ENCODE measurements around the gene KCNT1.

Gene KCNT1

DNA sequence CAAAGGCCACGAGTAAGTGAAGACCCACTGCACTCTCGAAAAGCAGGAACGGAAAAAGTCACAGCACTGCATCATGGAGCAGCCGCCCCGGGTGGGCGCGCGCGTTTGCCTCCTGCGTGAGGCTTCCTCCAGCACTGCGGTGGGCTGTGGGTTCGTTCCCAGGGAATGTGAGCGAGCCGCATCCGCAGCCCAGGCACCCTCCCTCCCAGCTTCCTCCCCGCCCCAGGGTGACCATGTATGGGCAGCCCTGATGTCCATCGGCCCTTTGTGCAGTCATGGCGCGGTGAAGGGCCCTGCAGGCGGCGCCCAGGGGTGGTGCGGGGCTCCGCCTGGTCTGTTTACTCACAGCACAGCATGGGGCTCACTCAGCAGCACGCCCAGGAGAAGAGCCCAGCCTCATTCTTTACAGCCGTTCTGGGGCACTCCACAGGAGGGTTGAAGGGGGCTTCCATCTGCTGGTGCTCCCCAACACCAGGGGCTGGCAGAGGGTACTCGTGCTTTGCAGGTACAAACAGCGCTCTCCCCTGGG lies 32.7 kb downstream of the KCNT1 start:
- H3K27me3 ChIP-seq (ENCODE audit: control insufficient read depth, insufficient read depth, low read length), result no peaks in the 10 kb centered on the region
- no peak overlapping the region for H3K9ac ChIP-seq (ENCODE audit: low read depth, low read length)
- H3K4me1 ChIP-seq (ENCODE audit: control insufficient read depth, insufficient read depth, low read length), result no peaks in the 10 kb centered on the region
- no peak overlapping the region for H3K4me3 ChIP-seq (ENCODE audit: low read depth, low read length)
- H3K36me3 ChIP-seq (ENCODE audit: control insufficient read depth, insufficient read depth, low read length), result no peaks in the 10 kb centered on the region
- H3K9me3 ChIP-seq (ENCODE audit: control insufficient read depth, insufficient read depth, low read length), result peaks cover 4% of the 10 kb centered on the region

DNA sequence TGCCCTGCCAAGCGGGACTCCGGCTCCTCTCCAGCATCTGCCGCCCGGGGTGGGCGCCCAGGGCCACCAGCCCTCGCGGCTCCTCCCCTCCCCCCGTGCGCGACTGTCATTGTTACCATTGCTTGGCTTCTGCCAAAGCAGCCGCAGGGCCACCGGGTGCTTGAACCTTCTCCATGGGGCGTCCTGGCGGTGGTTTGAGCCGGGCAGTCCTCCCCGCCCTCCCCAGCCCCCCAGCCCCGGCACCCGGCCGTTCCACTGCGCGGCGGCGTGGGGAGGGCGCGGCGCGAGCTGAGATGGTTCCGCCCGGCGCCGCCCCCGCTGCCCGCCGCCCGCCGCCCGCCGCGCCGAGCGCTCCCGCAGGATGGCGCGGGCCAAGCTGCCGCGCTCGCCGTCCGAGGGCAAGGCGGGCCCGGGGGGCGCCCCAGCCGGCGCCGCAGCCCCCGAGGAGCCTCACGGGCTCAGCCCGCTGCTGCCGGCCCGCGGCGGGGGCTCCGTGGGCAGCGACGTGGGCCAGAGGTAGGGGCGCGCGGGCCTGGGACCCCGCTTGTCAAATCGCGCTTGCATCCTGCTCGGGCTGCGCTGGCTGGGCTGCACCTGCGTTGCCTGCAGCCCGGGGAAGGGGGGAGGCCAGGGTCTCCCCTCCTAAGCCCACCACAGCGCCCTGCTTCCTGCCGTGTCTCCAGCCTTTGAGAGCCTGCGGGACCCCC lies 34.4 kb downstream of the KCNT1 start:
- H3K4me3 ChIP-seq (ENCODE audit: low read depth, low read length), result no peak overlapping the region
- no peaks in the 10 kb centered on the region for H3K27me3 ChIP-seq (ENCODE audit: control insufficient read depth, insufficient read depth, low read length)
- no peak overlapping the region for H3K9ac ChIP-seq (ENCODE audit: low read depth, low read length)
- no peaks in the 10 kb centered on the region for H3K36me3 ChIP-seq (ENCODE audit: control insufficient read depth, insufficient read depth, low read length)
- peaks cover 4% of the 10 kb centered on the region for H3K9me3 ChIP-seq (ENCODE audit: control insufficient read depth, insufficient read depth, low read length)
- no peaks in the 10 kb centered on the region for H3K4me1 ChIP-seq (ENCODE audit: control insufficient read depth, insufficient read depth, low read length)

DNA sequence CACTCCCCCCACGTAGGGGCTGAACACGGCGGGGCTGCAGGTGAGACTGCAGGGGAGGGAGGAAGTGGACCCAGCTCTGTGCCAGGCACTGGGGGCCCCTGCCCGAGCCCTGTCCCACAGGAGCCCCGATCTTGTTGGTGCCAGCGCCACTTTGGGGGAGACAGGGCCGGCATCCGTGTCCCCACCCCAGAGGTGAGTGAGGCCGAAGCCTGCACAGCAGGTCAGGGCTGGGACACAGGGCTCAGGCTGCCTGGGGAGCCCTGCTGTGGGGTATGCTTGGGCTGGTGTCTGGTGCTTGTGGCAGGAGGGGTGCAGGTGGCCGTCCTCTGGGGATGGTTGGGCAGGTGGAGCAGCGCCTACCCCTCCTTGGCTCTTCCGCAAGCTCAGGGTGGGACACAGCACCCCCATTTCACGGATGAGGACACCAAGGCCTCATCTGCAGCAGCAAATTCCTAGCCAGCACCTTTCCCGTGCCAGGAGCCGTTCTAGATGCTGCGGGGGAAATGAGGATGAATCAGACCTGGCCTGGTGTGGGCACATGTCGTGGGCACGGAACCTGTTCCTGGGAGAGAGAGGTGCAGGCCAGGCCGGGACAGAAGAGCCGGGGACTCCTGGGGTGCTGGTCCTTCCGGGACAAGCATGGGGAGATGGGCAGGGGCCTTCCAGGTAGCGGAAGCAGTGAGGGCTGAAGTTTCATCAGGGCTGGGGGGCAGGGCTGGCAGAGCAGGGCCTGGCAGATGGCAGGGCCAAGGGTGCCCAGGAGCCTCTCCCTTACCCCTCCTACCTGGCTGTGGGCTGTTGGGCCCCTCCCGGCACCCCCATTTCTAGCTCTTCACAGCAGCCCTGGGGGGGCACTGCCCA lies 35.2 kb downstream of the KCNT1 start:
- peaks cover 4% of the 10 kb centered on the region for H3K9me3 ChIP-seq (ENCODE audit: control insufficient read depth, insufficient read depth, low read length)
- no peaks in the 10 kb centered on the region for H3K36me3 ChIP-seq (ENCODE audit: control insufficient read depth, insufficient read depth, low read length)
- no peaks in the 10 kb centered on the region for H3K27me3 ChIP-seq (ENCODE audit: control insufficient read depth, insufficient read depth, low read length)
- H3K4me1 ChIP-seq (ENCODE audit: control insufficient read depth, insufficient read depth, low read length), result no peaks in the 10 kb centered on the region
- H3K9ac ChIP-seq (ENCODE audit: low read depth, low read length), result no peak overlapping the region
- no peak overlapping the region for H3K4me3 ChIP-seq (ENCODE audit: low read depth, low read length)

DNA sequence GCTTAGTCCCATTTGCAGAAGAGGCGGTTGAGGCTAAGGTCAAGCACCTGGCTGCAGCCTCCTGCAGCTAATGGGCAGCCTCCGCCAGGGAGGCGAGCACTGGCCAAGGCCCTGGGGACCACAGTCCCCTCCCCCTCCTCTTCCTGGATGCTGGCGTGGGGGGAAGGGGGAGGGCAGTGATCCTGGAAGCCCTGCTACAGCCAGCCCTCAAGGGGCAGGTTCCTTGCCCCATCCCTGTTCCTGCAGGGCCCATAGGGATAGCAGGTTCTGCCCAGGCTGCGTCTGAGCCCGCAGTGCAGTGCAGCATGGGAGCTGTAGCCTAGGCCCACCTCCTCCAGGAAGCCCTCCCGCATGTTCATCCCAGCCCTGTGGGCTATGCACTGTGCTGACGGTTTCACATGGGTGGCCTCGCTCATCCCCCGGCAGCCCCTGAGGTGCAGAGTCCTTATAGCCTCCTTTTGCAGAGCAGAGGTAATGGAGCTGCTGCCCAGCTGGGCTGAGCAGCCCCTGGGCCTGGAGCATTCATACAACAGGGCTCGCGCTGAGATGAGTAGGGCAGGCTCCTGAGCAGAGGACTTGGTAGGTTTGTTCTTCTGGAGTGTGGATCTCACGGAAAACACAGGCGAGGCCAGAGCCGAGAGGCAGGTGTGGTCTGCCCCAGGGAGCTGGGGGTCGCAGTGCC lies 36.0 kb downstream of the KCNT1 start:
- H3K4me3 ChIP-seq (ENCODE audit: low read depth, low read length), result no peak overlapping the region
- H3K9ac ChIP-seq (ENCODE audit: low read depth, low read length), result no peak overlapping the region
- no peaks in the 10 kb centered on the region for H3K27me3 ChIP-seq (ENCODE audit: control insufficient read depth, insufficient read depth, low read length)
- H3K36me3 ChIP-seq (ENCODE audit: control insufficient read depth, insufficient read depth, low read length), result no peaks in the 10 kb centered on the region
- H3K9me3 ChIP-seq (ENCODE audit: control insufficient read depth, insufficient read depth, low read length), result no peaks in the 10 kb centered on the region
- no peaks in the 10 kb centered on the region for H3K4me1 ChIP-seq (ENCODE audit: control insufficient read depth, insufficient read depth, low read length)

DNA sequence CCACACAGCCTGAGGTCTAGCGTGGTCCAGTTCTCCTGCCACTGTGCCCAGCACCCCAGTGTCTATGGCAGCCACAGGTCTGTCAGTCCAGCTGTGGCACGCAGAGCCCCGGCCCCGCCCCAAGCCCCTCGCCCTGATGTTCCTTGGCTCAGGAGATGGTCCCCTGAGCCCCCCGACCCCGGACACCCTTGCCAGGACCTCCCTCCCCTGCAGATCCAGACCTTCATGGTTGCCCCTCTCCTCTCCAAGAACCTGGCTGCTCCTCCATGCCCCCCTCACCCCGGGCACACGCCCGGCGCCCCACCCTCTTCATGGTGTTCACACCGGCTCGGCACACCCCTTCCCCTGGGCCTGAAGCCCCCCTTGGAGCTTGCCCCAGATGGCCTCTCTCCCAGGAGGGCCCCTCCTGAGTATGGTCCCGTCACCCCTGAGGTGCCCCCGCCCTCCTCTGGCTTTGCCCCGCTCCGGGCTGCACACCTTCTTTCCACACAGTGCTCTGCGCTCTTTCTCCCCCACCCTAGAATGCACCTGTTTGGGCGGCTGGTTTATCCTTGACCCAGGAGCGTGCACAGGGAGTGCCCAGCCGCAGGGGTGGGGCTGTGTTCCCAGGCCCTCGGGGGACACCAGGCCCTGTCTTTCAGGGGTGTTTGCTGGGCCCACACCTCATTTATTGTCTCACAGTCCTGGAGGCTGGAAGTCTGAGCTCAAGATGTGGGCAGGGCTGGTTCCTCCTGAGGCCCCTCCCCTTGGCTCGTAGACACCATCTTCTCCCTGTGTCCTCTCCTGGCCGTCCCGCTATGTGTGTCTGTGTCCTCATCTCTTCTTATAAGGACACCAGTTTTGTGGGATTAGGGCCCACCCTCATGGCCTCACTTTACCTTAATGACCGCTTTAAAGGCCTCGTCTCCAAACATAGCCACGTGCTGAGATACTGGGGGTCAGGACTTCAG lies 37.6 kb downstream of the KCNT1 start:
- Histone ChIP-seq H3K4me3 (ENCODE audit: low read depth, low read length) (no peak overlapping the region), H3K36me3 (ENCODE audit: control insufficient read depth, insufficient read depth, low read length) (no peaks in the 10 kb centered on the region), H3K9me3 (ENCODE audit: control insufficient read depth, insufficient read depth, low read length) (no peaks in the 10 kb centered on the region), H3K27me3 (ENCODE audit: control insufficient read depth, insufficient read depth, low read length) (no peaks in the 10 kb centered on the region), H3K4me1 (ENCODE audit: control insufficient read depth, insufficient read depth, low read length) (no peaks in the 10 kb centered on the region), H3K9ac (ENCODE audit: low read depth, low read length) (no peak overlapping the region)

DNA sequence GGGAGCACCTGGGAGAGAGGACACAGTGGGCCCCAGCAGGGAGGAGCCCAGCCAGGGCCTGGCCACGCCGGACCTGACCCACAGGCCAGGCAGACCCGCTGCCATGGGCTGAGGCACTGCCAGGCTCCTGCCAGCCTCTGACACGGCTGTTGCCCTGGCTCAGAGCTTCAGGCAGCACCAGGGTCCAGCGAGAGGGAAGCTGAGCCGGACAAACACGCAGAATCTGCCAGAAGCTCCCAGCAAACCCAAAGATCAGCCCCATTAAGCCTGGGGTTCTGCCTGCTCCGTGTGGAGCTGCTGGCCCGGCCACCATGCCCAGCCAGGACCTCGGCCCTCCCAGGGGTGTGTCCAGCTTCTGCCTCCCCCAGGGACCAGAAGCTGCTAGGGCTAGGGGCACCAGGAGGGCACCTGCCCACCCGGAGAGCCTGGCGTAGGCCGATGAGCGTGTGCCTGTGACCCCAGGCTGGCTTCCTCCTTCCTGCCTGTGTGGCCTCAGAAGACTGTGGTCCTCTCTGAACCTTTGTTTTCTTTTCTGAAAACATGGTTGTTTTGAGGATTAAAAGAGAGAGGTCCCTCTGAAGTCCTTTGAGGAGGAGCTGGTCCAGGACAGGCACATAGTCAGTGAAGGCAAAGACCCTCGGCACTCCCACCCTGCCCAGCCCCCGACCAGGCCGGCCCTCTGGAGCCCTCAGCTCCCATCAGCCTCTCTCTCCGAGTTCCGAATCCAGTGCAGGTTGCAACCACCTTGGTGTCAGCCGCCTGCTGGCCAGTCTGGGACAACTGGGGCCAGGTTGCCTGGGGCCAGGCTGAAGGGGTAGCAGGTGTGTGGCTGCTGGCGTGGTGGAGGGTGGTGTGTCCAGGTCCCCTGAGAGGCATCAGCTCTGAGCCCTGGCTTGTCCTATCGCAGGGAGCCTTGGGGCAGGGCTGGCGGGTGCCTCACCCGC lies 39.6 kb downstream of the KCNT1 start:
- Histone ChIP-seq H3K4me1 (ENCODE audit: control insufficient read depth, insufficient read depth, low read length) (no peaks in the 10 kb centered on the region), H3K36me3 (ENCODE audit: control insufficient read depth, insufficient read depth, low read length) (no peaks in the 10 kb centered on the region), H3K4me3 (ENCODE audit: low read depth, low read length) (no peak overlapping the region), H3K9ac (ENCODE audit: low read depth, low read length) (no peak overlapping the region), H3K9me3 (ENCODE audit: control insufficient read depth, insufficient read depth, low read length) (no peaks in the 10 kb centered on the region), H3K27me3 (ENCODE audit: control insufficient read depth, insufficient read depth, low read length) (no peaks in the 10 kb centered on the region)

DNA sequence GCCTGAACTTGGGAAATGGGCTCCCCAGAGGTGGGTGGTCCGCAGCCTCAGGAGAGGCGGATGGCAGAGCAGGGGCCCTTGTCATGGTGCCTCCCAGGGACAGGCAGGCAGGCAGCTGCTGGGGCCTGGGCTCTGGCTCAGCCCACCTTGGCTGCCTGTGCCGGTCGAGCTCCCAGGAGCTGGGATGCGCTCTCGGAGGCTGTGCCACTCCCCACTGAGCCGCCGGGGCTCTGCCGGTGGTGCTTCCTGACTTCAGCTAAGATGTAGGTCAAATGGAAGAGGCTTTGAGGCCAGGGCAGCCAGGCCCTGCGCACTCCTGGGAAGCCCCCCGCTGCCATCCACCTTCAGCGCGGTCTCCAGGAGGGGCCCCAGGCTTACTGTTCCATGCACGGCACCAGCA lies 41.0 kb downstream of the KCNT1 start:
- Histone ChIP-seq H3K4me3 (ENCODE audit: low read depth, low read length) (no peak overlapping the region), H3K36me3 (ENCODE audit: control insufficient read depth, insufficient read depth, low read length) (no peaks in the 10 kb centered on the region), H3K4me1 (ENCODE audit: control insufficient read depth, insufficient read depth, low read length) (no peaks in the 10 kb centered on the region), H3K27me3 (ENCODE audit: control insufficient read depth, insufficient read depth, low read length) (no peaks in the 10 kb centered on the region), H3K9me3 (ENCODE audit: control insufficient read depth, insufficient read depth, low read length) (no peaks in the 10 kb centered on the region), H3K9ac (ENCODE audit: low read depth, low read length) (no peak overlapping the region)

DNA sequence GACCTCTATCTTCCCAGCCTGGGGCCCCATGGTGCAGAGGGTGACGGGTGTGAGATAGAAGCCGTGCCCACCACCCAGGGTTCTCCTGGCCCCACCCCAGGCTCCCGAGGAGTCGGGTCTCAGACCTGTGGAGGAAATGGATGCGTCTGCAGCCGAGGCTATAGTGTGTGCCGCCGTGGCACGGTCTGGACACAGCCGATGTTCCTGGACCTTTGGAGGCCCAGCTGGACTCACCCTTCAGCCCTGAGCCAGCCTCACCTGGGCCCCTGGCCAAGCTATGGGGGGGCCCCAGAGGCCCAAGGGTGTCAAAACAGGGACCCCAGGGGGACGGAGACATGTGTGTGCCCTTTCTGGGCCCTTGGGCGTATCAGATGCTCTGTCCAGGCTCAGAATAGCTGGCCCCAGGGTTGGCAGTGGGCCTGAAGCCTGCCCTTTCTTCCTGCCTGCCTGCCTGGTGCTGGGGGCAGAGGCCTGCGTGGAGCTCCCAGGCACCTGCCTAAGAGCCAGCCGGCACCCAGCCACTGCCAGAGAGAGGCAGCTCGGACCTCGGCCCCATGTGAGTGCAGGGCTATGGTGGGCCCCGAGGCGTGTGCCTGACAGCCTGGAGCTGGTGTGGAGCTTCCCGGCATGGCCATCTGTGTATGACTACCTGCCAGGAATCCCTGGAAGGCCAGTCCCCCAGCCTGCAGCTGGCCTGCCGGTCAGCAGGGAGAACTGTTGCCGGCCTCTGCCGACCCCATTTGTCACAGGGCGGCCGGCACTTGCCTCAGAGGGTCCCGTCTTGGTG lies 41.8 kb downstream of the KCNT1 start:
- H3K9ac ChIP-seq (ENCODE audit: low read depth, low read length), result no peak overlapping the region
- no peaks in the 10 kb centered on the region for H3K4me1 ChIP-seq (ENCODE audit: control insufficient read depth, insufficient read depth, low read length)
- no peaks in the 10 kb centered on the region for H3K27me3 ChIP-seq (ENCODE audit: control insufficient read depth, insufficient read depth, low read length)
- no peaks in the 10 kb centered on the region for H3K36me3 ChIP-seq (ENCODE audit: control insufficient read depth, insufficient read depth, low read length)
- no peak overlapping the region for H3K4me3 ChIP-seq (ENCODE audit: low read depth, low read length)
- no peaks in the 10 kb centered on the region for H3K9me3 ChIP-seq (ENCODE audit: control insufficient read depth, insufficient read depth, low read length)

DNA sequence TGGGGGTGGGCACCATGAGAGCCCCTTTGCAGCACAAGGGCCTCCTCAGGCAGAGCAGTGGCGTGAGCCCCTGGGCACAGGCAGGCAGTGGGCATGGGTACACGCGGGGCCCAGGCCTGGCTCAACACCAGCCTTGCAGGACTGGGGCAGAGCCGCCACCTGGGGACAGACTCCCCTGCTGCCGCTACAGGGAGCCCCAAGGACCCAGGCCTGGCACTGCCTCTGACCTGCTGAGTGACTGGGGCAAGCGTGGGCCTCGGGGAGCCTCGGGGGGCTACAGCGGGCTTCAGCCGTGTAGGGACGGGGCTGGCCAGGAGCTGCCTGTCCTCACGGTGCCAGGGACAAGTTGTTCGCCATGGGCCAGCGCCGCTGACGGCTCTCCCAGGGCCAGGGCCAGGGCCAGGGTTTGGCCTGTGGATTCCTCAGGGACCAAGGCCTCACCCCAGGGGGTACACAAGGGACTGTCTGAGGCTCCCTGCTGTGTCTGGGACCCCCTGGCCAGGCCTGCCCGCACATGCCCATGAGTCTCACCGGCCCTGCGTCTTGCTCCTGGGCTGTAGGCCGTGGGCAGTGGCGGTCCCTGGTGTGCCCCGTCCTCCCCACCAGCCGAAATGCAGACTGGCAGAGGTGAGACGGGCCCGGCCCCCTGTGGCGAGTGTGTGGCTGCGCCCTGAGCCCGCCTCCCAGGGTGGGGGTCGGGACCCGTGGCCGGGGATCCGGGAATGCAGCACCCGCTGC lies 42.5 kb downstream of the KCNT1 start:
- Histone ChIP-seq H3K9ac (ENCODE audit: low read depth, low read length) (no peak overlapping the region), H3K36me3 (ENCODE audit: control insufficient read depth, insufficient read depth, low read length) (no peaks in the 10 kb centered on the region), H3K4me1 (ENCODE audit: control insufficient read depth, insufficient read depth, low read length) (no peaks in the 10 kb centered on the region), H3K9me3 (ENCODE audit: control insufficient read depth, insufficient read depth, low read length) (no peaks in the 10 kb centered on the region), H3K27me3 (ENCODE audit: control insufficient read depth, insufficient read depth, low read length) (no peaks in the 10 kb centered on the region), H3K4me3 (ENCODE audit: low read depth, low read length) (no peak overlapping the region)
